Nephron (organoid): ENCODE results near the gene UROD.

Source experiments
- H3K27ac Mint-ChIP-seq, 3 experiments: 2 replicates each; pipeline ENCODE4 v1.8.0; 2020; ENCODE audit warnings: mixed read lengths in 3 of 3, mild to moderate bottlenecking in 2 of 3, moderate library complexity in 1 of 3
- H3K27me3 Mint-ChIP-seq: 2 replicates; pipeline ENCODE4 v1.8.0; 2021; ENCODE audit warnings: low read depth, mild to moderate bottlenecking, moderate library complexity, mixed read lengths
- H3K36me3 Mint-ChIP-seq: 2 replicates; pipeline ENCODE4 v1.8.0; 2020; ENCODE audit warnings: low read depth, mixed read lengths
- H3K4me1 Mint-ChIP-seq: 2 replicates; pipeline ENCODE4 v1.8.0; 2020; ENCODE audit warnings: mixed read lengths
- H3K4me3 Mint-ChIP-seq, 3 experiments: 2 replicates each; pipeline ENCODE4 v1.8.0; 2020; ENCODE audit warnings: mild to moderate bottlenecking in 3 of 3, mixed read lengths in 3 of 3, moderate library complexity in 2 of 3
- H3K9me3 Mint-ChIP-seq: 2 replicates; pipeline ENCODE4 v1.8.0; 2020; ENCODE audit warnings: mixed read lengths
- CTCF ChIP-seq, 3 experiments: fragments of 200-600 bp; sonication (generic); IDR thresholded peaks; one replicate each; pipeline ENCODE4 v1.5.0; 2021; ENCODE audit warnings: antibody characterized with exemption in 3 of 3; ENCODE audit not compliant: unreplicated experiment in 3 of 3

UROD gene

DNA sequence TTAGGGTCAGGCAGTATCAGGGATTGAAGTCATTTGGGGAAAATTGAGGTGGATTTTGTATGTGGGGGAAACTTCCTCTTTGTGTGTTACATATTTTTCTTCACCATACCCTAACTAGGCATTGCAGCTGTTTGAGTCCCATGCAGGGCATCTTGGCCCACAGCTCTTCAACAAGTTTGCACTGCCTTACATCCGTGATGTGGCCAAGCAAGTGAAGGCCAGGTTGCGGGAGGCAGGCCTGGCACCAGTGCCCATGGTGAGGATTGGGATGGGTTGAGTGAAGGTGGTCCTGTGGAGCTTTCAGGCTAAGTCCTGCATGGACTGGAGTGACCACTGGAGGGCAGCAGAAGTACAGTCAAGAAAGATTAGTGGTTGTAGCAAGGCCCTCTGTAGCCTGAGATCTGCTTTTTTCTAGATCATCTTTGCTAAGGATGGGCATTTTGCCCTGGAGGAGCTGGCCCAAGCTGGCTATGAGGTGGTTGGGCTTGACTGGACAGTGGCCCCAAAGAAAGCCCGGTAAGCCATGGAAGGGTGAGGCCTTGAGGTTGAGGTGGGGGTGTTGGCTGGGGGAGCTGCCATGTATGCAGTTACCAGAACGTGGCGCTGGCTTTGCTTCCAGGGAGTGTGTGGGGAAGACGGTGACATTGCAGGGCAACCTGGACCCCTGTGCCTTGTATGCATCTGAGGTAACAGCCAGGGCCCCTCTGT lies 2.4 kb downstream of the UROD start:
- Mint-ChIP-seq H3K27me3 (no peaks in the 10 kb centered on the region), H3K4me1 (peaks cover 26% of the 10 kb centered on the region), H3K36me3 (peaks cover 6% of the 10 kb centered on the region), H3K27ac (peak overlapping the region; percentile 85 to 87 (median 86)), H3K4me3 (peak overlapping the region; percentile 79 to 88 (median 88)), H3K9me3 (no peaks in the 10 kb centered on the region)
- peak; percentile 78 to 88 (median 82) for TF ChIP-seq CTCF (IDR thresholded peaks at IDR 0.05; ENCODE audit: unreplicated experiment in 3 of 3)

- H3K4me3 Mint-ChIP-seq: no peak overlapping the region
- H3K27me3 Mint-ChIP-seq: no peaks in the 10 kb centered on the region
- no peaks in the 10 kb centered on the region for H3K9me3 Mint-ChIP-seq
- no peak for TF ChIP-seq CTCF (IDR thresholded peaks at IDR 0.05; ENCODE audit: unreplicated experiment in 3 of 3)
- H3K36me3 Mint-ChIP-seq: peaks cover 6% of the 10 kb centered on the region
- H3K4me1 Mint-ChIP-seq: peaks cover 20% of the 10 kb centered on the region
- H3K27ac Mint-ChIP-seq: no peak overlapping the region
Observed at GRCh38 chr1:45015683-45016082, 3.6 kb downstream of the UROD start.

- Mint-ChIP-seq H3K4me1 (peaks cover 19% of the 10 kb centered on the region), H3K9me3 (no peaks in the 10 kb centered on the region), H3K27me3 (no peaks in the 10 kb centered on the region)
Observed at GRCh38 chr1:45016090-45016697, 4.1 kb downstream of the UROD start.

DNA sequence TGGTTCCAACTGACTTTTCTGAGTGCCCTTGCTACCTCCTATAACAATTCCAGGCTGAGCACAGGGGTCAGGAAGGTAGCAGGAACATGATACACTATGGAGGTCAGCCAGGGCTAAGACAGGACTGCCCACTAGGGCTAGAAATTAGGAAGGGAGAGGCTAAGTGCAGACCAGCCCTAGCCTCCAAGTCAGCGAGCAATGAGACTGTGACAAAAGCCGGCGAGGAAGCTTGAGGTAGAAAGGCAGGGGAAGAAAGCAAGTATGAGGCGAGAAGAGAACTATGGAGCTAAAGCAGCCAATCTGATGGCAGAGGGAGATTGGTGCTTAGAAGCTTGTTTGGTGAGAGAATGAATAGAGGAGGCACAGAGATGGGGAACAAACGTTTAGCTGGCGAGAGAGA lies 4.7 kb downstream of the UROD start:
- Mint-ChIP-seq H3K27ac (no peak overlapping the region), H3K9me3 (no peaks in the 10 kb centered on the region), H3K4me3 (no peak overlapping the region), H3K36me3 (peaks cover 6% of the 10 kb centered on the region), H3K4me1 (peaks cover 13% of the 10 kb centered on the region), H3K27me3 (no peaks in the 10 kb centered on the region)
- TF ChIP-seq CTCF (IDR thresholded peaks at IDR 0.05; ENCODE audit: unreplicated experiment in 3 of 3): no peak

More at GRCh38 chr1:45016090-45016697, 4.1 kb downstream of the UROD start:
- no peak overlapping the region for H3K27ac Mint-ChIP-seq
- TF ChIP-seq CTCF (IDR thresholded peaks at IDR 0.05; ENCODE audit: unreplicated experiment in 3 of 3): no peak
- no peak overlapping the region for H3K4me3 Mint-ChIP-seq
- peaks cover 6% of the 10 kb centered on the region for H3K36me3 Mint-ChIP-seq

- Mint-ChIP-seq H3K27me3 (no peaks in the 10 kb centered on the region), H3K4me1 (peaks cover 9% of the 10 kb centered on the region), H3K27ac (no peak overlapping the region), H3K4me3 (no peak overlapping the region), H3K36me3 (peaks cover 6% of the 10 kb centered on the region), H3K9me3 (no peaks in the 10 kb centered on the region)
- TF ChIP-seq CTCF (IDR thresholded peaks at IDR 0.05; ENCODE audit: unreplicated experiment in 3 of 3): peak; percentile 65 to 70 (median 66)
Observed at GRCh38 chr1:45018599-45019230, 6.7 kb downstream of the UROD start.
